ENCODE measurements around the gene CNTNAP2. TPM values are rescaled to one million over a fixed set of nuclear protein-coding genes. Genes with fewer than 3 reads are reported as not detected.

CNTNAP2 gene
- total and polyA plus RNA-seq, 2 of the 8 experiments (the other 6 are each of a cell fraction or from before 2014, with no cell fraction given), result 27.9 to 71.0 TPM

DNA sequence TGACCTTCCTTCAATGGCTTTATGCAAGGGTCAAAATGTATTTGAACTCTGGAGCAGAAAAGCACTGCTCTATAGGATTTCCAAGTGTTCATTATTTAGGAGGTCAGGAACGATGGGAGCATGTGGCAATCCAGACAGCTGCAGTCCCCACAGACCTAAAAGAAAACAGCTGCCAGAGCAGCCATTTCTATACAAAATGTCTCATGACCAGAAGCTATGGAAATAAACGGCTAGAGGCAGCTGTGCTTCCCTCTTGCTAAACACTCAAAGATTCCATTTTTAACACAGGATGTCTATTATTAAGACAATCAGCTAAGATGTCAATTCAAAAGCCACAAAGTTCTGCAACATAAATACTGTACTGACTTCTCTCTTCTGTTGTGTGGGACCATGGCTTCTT is 1594.8 kb downstream of the CNTNAP2 start:
- H3K9ac ChIP-seq (replicated peaks in 1 of 4; ENCODE audit: extremely low read depth in 1 of 4, low read depth in 3 of 4, low read length in 3 of 4), result no peak overlapping the region
- no peak overlapping the region for H3K4ac ChIP-seq (replicated peaks; ENCODE audit: insufficient read length, low read depth, low read length)
- no peak overlapping the region for H4K5ac ChIP-seq (ENCODE audit: insufficient read length, low read depth, low read length)
- no peak overlapping the region for H2BK120ac ChIP-seq (replicated peaks; ENCODE audit: low read depth, low read length)
- 84% methylated on average over 2 of the region's 2 CpGs; no CpG with 5 or more reads in 1 of the 2 experiments for WGBS, 2 experiments (ENCODE audit: extremely low coverage in 1 of 2, insufficient coverage in 1 of 2, insufficient read length in 1 of 2, insufficient replicate concordance in 2 of 2, low coverage in 1 of 2, low lambda C conversion rate in 2 of 2, missing lambda C conversion rate in 1 of 2)
- H3K4me2 ChIP-seq (ENCODE audit: insufficient read depth in 1 of 2, low read depth in 2 of 2, low read length in 2 of 2), result no peak overlapping the region
- no peak overlapping the region for H2AK5ac ChIP-seq (ENCODE audit: low read depth, low read length)
- H3K9me3 ChIP-seq (ENCODE audit: insufficient read depth in 2 of 2, low read depth in 1 of 2, low read length in 1 of 2), result 0 out of 4 replicates have a peak, but pooled peaks cover 0 to 4% of the 10 kb centered on the region in 2 experiments
- H3K27me3 ChIP-seq (replicated peaks in 1 of 4; ENCODE audit: control insufficient read depth in 3 of 4, extremely low read depth in 1 of 4, insufficient read depth in 3 of 4, low read length in 3 of 4), result no peaks in the 10 kb centered on the region
- H3K23me2 ChIP-seq (ENCODE audit: low read depth, low read length), result no peaks in the 10 kb centered on the region
- no peak overlapping the region for H2BK5ac ChIP-seq (ENCODE audit: low read depth, low read length)
- ChIA-PET POLR2A (ENCODE audit: partially characterized antibody) (no interaction called here), CTCF (ENCODE audit: partially characterized antibody) (interaction anchor here (1.5 kb wide), 1 partner anchor 165 kb away, joined by 6 read pairs; no protein-coding TSS in a partner anchor)
- H3K14ac ChIP-seq (ENCODE audit: insufficient read length), result no peak overlapping the region
- no peak overlapping the region for H3K23ac ChIP-seq (ENCODE audit: insufficient read length)
- H2AFZ ChIP-seq (ENCODE audit: low read length), result no peak overlapping the region
- H2BK15ac ChIP-seq (ENCODE audit: low read length), result no peak overlapping the region
- H3K18ac ChIP-seq (ENCODE audit: extremely low read depth, low read length), result no peak overlapping the region
- H4K20me1 ChIP-seq (replicated peaks in 1 of 2; ENCODE audit: control insufficient read depth in 1 of 2, insufficient read depth in 2 of 2, low read length in 2 of 2), result no peaks in the 10 kb centered on the region
- H3K79me1 ChIP-seq (ENCODE audit: low read depth, low read length), result no peaks in the 10 kb centered on the region
- no peak overlapping the region for H4K8ac ChIP-seq (ENCODE audit: extremely low read depth, insufficient read depth, low read length)
- H3K27ac ChIP-seq (ENCODE audit: low read depth, low read length), result no peak overlapping the region
- TF ChIP-seq EGR1 (IDR thresholded peaks at IDR 0.05; ENCODE audit: borderline replicate concordance, low read depth, low read length) (no peak), SIN3A (conservative IDR thresholded peaks at IDR 0.05 in 1 of 2, IDR thresholded peaks at IDR 0.05 in 1 of 2; ENCODE audit: low read depth in 1 of 2, low read length in 2 of 2) (no peak), PHF8 (conservative IDR thresholded peaks at IDR 0.05; ENCODE audit: low read depth, low read length) (no peak), TEAD4 (IDR thresholded peaks at IDR 0.05; ENCODE audit: low read depth, low read length) (no peak), SRF (IDR thresholded peaks at IDR 0.05; ENCODE audit: low read depth, low read length) (no peak), NANOG (IDR thresholded peaks at IDR 0.05; ENCODE audit: insufficient read depth, low read depth, low read length, poor library complexity, severe bottlenecking) (no peak), RFX5 (IDR thresholded peaks at IDR 0.05; ENCODE audit: borderline replicate concordance, low read depth, low read length) (no peak), ASH2L (IDR thresholded peaks at IDR 0.05; ENCODE audit: low read length) (no peak), RNF2 (IDR thresholded peaks at IDR 0.05; ENCODE audit: borderline replicate concordance, low read depth, low read length, missing control alignments, poor library complexity, severe bottlenecking) (no peak)
- TF ChIP-seq, protein P1, sequence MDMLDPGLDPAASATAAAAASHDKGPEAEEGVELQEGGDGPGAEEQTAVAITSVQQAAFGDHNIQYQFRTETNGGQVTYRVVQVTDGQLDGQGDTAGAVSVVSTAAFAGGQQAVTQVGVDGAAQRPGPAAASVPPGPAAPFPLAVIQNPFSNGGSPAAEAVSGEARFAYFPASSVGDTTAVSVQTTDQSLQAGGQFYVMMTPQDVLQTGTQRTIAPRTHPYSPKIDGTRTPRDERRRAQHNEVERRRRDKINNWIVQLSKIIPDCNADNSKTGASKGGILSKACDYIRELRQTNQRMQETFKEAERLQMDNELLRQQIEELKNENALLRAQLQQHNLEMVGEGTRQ (IDR thresholded peaks at IDR 0.05; ENCODE audit: low read length), result no peak
- no peak for DNase-seq (ENCODE audit: low read depth in 1 of 2, low spot score in 2 of 2)
- H2BK12ac ChIP-seq (ENCODE audit: low read depth, low read length), result no peak overlapping the region
- H2BK20ac ChIP-seq (ENCODE audit: low read length), result no peak overlapping the region
- H3K56ac ChIP-seq (replicated peaks; ENCODE audit: insufficient read length, low read depth, low read length), result no peak overlapping the region
- FAIRE-seq, result no peak
- no peaks in the 10 kb centered on the region for H3K4me1 ChIP-seq (replicated peaks in 1 of 4; ENCODE audit: control insufficient read depth in 3 of 4, insufficient read depth in 4 of 4, low read length in 3 of 4)
- no peaks in the 10 kb centered on the region for H3K36me3 ChIP-seq (ENCODE audit: control insufficient read depth in 2 of 4, insufficient read depth in 4 of 4, low read length in 3 of 4)
- H3K4me3 ChIP-seq (ENCODE audit: extremely low read depth in 1 of 4, insufficient read depth in 2 of 4, low read depth in 3 of 4, low read length in 4 of 4), result no peak overlapping the region
- no peaks in the 10 kb centered on the region for H3K79me2 ChIP-seq (ENCODE audit: control insufficient read depth in 1 of 2, insufficient read depth in 2 of 2, low read length in 2 of 2)
- H4K91ac ChIP-seq (replicated peaks; ENCODE audit: insufficient read length, low read length), result no peak overlapping the region
